HFF-Myc (cell line): ENCODE results near the gene FBXL17.
A peak's percentile ranks its signal among the peaks of the same experiment; 100 is the strongest.

Experiments
- DNase-seq: peaks from one replicate; pipeline ENCODE4 v3.0.0-alpha.2; 2011; ENCODE audit warnings: low read depth; ENCODE audit errors: extremely low read depth
- H3K4me3 ChIP-seq: replicated peaks from 2 replicates; pipeline ENCODE4 v1.5.1; 2011; ENCODE audit warnings: low read depth, mild to moderate bottlenecking, control low read depth, low read length
- TF ChIP-seq, protein P1 (sequence below): IDR thresholded peaks from 2 replicates; pipeline ENCODE4 v1.5.1; 2012; ENCODE audit warnings: mild to moderate bottlenecking, low read depth, low read length, control low read depth; ENCODE audit errors: missing control alignments

The FBXL17 gene

DNA sequence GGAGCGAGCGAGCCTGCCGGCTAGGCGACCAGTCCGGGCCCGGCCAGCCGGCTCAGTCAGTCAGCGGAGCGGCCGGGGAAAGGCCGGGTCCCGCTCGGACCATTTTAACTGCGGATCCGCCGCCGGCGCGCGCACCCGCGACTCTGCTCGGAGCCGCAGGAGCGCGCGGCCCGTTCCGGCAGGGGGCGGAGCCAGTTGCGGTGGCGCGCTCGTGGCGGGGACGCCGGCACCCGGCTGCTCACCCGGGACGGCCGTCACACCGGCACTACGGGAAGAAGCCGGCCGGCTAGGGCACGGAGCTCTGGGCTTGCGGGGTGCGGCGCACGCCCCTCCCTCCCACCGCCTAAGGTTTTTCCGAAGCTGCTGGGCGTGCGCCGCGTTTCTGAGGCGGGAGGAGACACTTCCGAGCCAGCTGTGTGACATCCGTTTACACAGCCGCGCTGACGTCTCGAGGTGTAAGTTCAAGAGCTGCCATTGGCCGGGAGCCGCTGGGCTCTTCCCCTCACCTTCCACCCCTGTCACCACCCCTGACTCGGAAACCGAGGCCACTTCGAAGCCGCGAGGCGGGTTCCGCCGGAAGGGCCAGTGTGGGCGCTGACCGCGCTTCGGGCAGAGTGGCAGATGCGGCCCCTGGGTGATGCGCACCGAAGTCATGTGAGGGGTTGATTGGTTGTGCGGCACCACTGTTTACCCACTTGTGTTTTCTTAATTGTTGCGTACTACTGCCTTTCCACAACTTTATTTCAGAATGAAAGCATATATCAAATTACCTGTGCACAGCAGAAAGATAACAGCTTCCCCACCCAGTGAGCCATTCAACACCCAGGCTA is at the start of gene FBXL17:
Gene FBXL17, minus strand, starts transcription at position 145 of the 830 bp plus-strand sequence.
- TF ChIP-seq, protein P1, sequence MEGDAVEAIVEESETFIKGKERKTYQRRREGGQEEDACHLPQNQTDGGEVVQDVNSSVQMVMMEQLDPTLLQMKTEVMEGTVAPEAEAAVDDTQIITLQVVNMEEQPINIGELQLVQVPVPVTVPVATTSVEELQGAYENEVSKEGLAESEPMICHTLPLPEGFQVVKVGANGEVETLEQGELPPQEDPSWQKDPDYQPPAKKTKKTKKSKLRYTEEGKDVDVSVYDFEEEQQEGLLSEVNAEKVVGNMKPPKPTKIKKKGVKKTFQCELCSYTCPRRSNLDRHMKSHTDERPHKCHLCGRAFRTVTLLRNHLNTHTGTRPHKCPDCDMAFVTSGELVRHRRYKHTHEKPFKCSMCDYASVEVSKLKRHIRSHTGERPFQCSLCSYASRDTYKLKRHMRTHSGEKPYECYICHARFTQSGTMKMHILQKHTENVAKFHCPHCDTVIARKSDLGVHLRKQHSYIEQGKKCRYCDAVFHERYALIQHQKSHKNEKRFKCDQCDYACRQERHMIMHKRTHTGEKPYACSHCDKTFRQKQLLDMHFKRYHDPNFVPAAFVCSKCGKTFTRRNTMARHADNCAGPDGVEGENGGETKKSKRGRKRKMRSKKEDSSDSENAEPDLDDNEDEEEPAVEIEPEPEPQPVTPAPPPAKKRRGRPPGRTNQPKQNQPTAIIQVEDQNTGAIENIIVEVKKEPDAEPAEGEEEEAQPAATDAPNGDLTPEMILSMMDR: no peak
- H3K4me3 ChIP-seq: peak within 1 kb of the TSS; percentile 51
- DNase-seq: peak; percentile 71

DNA sequence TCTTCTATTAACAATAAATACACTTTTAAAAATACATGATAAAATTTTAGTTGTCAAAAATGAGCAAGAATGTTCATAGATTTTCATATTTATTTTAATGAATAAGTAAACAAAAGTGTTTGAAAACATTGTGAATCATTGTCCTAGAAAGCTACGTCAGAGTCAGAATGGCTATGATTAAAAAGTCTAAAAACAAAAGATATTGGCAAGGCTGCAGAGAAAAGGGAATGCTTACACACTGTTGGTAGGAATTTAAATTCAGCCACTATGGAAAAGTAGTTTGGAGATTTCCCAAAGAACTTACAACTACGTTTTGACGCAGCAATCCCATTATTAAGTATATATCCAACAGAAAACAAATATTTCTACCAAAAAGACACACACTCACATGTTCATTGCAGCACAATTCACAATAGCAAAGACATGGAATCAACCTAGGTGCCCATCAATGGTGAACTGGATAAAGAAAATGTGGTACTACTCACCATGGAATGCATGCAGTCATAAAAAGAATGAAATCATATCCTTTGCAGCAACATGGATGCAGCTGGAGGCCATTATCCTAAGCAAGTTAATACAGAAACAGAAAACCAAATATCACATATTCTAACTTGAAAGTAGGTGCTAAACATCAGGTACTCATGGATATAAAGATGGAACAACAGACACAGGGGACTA is 49.2 kb upstream of the FBXL17 start:
- DNase-seq: no peak
- TF ChIP-seq, protein P1: no peak
- H3K4me3 ChIP-seq: no peak overlapping the region

DNA sequence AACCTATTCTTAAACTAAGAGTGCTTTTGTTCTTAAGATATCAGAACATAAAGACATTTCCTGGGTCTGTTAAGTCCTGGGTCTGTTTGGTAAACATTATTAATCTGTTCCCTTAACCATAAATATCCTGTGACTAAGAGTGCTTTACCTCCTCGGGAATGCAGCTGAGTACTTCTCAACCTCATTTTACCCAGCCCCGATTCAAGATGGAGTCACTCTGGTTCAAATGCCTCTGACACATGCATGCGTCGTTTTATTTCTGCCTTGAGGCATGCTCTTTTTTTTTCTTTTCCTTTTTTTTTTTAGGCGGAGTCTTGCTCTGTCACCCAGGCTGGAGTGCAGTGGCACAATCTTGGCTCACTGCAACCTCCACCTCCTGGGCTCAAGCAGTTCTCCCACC is 39.8 kb upstream of the FBXL17 start:
- TF ChIP-seq, protein P1: no peak
- DNase-seq: no peak
- no peak overlapping the region for H3K4me3 ChIP-seq

DNA sequence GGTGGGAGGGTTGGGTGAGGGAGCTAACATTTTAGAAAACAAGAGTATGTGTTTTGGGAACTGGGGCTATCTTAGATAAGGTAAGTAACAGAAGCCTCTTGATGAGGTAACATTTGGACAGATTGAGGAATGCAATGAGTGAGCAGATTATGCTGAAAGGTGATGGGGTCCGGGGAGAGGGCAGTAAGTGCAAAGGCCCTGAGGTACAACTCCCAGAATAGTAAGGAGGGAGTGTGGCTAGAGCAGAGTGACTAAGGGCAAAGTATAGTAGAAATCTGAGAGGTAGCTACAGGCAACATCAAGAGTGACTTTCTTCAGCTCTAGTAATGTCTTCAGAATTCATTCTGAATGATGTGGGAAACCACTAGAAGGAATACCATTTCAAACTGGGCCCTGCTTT is 38.9 kb upstream of the FBXL17 start:
- TF ChIP-seq, protein P1: no peak
- no peak for DNase-seq
- no peak overlapping the region for H3K4me3 ChIP-seq

DNA sequence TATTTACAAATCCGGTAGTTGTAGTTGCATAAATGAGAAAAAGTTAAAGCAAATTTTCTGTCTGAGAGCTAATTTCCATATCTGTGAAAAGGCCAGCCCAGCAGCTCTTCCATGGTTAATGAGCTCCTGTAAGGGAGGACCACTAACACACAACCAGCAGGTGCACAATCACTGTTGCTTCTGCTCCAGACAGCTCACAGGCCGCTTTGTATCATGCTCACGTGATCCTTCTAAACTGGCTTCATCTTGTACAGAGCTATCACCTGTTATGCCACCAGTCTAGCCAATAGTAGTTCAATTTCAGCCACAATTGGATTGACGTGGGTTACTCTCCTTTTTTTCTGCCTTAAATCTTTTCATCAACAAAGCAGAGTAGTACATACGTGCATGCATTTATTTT is 38.3 kb upstream of the FBXL17 start:
- TF ChIP-seq, protein P1: no peak
- H3K4me3 ChIP-seq: no peak overlapping the region
- DNase-seq: no peak

DNA sequence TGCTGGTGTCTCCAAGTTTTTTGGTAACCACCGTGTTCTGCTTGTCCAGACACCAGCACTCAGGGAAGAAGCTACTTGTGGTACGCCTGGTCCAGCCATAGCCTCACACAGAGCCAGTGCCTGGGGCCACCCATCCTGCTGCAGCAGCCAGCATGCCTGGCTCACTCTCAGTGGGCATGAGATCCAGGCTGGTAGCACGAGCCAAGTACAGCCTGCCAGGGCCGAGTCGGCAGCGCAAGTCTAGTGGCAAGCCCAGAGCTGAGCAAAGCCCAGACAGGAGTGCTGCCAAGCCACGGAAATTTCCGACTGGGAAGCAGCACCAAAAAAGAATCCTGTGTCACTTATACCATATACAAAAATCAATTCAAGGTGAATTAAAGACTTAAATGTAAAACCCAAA is 36.3 kb upstream of the FBXL17 start:
- H3K4me3 ChIP-seq: no peak overlapping the region
- DNase-seq: no peak
- TF ChIP-seq, protein P1: no peak
